Activated naive CD8-positive, alpha-beta T cell treated with anti-CD3 and anti-CD28 coated beads for 36 hours (primary cell): Measurements from ENCODE around the gene CASP10. TPM values are rescaled to one million over a fixed set of nuclear protein-coding genes. Genes with fewer than 3 reads are reported as not detected.
"Not testable (repeated sequence)": the region's sequence is repeated elsewhere in the genome, so short reads cannot be mapped to it uniquely, and the experiment has no call there.

Experiments
- DNase-seq: peaks from one replicate; pipeline ENCODE4 v3.0.0; 2021
- H3K27ac Mint-ChIP-seq: one replicate; pipeline ENCODE4 v1.8.0; 2022; ENCODE audit warnings: mild to moderate bottlenecking, moderate library complexity, mixed read lengths
- H3K27me3 Mint-ChIP-seq: one replicate; pipeline ENCODE4 v1.8.0; 2022; ENCODE audit warnings: mild to moderate bottlenecking, mixed read lengths
- H3K36me3 Mint-ChIP-seq: one replicate; pipeline ENCODE4 v1.8.0; 2021; ENCODE audit warnings: mild to moderate bottlenecking, mixed read lengths
- H3K4me1 Mint-ChIP-seq: one replicate; pipeline ENCODE4 v1.8.0; 2021; ENCODE audit warnings: mixed read lengths
- H3K4me3 Mint-ChIP-seq: one replicate; pipeline ENCODE4 v1.8.0; 2022; ENCODE audit warnings: mild to moderate bottlenecking, moderate library complexity, mixed read lengths
- H3K9me3 Mint-ChIP-seq: one replicate; pipeline ENCODE4 v1.8.0; 2022; ENCODE audit warnings: mixed read lengths
- total RNA-seq, 2 experiments: library from RNA; stranded (reverse); gene quantifications; one replicate each; pipeline ENCODE4 v1.2.3, GENCODE V29; 2021

Gene CASP10
- total RNA-seq, 2 experiments from 2014 or later, result 25.5 to 26.5 TPM

DNA sequence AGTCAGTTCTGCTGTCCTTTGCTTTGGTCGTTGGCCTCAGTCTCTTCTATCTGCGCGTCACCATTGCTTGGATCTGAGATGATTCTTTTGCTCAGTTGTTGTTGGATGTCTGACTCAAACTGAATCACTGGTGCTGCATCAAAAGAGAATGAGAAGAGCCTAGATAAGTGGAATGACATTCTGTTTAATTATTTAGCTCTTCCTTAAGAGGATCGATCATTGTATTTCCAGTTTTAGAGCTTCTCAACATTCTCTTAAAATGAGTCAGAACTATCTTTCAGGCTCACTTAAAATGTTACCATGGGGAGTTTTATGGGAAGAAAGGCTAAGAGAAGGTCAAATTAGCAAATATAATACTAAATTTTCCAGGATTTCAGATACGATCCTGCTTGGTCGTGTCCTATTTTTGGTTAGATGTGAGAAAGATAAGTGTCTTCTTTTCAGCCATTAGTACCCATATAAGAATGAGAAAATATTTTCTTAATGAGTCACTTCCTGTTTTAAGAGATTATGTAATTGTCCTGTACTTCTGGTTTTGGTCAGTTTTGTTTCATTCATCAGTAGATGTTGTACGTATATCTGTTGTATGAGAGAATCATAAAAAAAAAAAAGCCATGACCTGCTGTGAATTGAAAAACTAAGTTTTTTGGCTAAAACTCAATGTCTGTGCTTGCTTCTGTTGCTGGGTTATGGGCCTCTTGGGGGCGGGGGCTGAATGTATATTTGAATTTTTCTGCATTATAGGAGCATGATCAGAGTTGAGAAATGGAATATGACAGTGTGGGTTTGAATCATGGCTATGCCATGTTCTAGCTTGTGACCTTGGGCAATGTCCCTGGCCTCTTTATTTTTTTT is 31.6 kb upstream of the CASP10 start:
- no peak for DNase-seq
- H3K27me3 Mint-ChIP-seq, result no peaks in the 10 kb centered on the region
- peaks cover 34% of the 10 kb centered on the region for H3K4me1 Mint-ChIP-seq
- peak overlapping the region; percentile 74 for H3K27ac Mint-ChIP-seq
- H3K9me3 Mint-ChIP-seq, result no peaks in the 10 kb centered on the region
- peaks cover 68% of the 10 kb centered on the region for H3K36me3 Mint-ChIP-seq
- H3K4me3 Mint-ChIP-seq, result no peak overlapping the region

DNA sequence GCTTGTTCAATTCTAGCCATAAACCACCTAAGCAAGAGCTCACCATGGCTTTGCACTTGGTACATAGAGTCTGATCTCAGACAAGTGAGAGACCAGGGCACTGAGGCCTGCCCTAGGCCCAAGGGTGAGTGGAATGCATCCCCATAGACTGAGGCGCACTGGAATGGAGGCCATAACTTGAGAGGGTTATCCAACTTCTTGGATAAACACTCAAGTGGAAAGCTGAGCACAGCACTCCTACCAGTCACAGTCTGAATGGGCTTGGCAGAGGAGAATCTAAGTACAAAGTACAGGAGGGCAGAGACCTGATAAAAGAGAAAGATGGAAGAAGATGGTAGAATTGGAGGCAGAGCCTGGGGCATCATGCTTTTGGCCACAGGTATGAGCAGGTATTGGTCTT is 30.4 kb upstream of the CASP10 start:
- Mint-ChIP-seq H3K4me1 (peaks cover 36% of the 10 kb centered on the region), H3K9me3 (no peaks in the 10 kb centered on the region), H3K27me3 (no peaks in the 10 kb centered on the region), H3K36me3 (peaks cover 61% of the 10 kb centered on the region), H3K4me3 (no peak overlapping the region), H3K27ac (peak overlapping the region; percentile 74)
- DNase-seq, result no peak

DNA sequence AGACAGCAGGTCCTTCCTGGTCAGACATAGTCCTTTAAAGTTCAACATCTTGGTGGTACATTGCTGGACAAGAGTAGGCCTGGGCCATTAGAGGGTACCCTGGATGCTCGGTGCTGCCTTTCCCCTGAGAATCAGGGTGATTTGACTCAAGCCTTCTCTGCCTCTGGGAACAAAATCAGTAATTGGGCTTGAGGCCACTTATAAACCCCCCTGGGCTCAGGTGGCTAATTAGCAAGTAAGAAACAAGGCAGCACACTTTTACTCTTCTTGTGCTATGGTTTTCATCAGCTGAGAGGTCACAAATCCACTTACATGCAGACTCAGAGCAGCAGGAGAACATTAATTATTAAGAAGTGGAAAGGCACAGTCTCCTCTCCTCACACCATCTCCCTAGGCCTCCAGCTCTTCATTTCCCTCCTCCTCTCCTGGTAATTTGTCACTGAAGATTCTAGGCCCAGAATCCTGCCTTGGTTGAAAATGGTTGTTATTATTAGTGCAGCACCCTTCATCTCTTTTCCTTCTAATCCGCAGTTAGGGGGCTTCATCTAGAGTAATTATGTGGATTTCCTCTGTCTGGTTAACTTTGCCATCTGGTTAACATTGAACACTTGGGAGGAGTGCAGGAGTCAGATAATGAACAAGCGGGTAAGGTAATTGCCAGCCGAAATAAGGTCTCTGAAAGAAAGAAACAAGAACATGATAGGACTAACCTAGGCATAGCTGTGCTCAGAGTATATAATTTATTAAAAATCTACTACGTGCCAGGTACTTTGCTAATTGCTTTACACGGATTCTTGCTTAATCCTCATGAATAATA is 29.7 kb upstream of the CASP10 start:
- H3K36me3 Mint-ChIP-seq, result peaks cover 64% of the 10 kb centered on the region
- no peaks in the 10 kb centered on the region for H3K27me3 Mint-ChIP-seq
- H3K4me3 Mint-ChIP-seq, result no peak overlapping the region
- no peaks in the 10 kb centered on the region for H3K9me3 Mint-ChIP-seq
- H3K27ac Mint-ChIP-seq, result peak overlapping the region; percentile 14
- H3K4me1 Mint-ChIP-seq, result peaks cover 43% of the 10 kb centered on the region
- DNase-seq, result no peak

DNA sequence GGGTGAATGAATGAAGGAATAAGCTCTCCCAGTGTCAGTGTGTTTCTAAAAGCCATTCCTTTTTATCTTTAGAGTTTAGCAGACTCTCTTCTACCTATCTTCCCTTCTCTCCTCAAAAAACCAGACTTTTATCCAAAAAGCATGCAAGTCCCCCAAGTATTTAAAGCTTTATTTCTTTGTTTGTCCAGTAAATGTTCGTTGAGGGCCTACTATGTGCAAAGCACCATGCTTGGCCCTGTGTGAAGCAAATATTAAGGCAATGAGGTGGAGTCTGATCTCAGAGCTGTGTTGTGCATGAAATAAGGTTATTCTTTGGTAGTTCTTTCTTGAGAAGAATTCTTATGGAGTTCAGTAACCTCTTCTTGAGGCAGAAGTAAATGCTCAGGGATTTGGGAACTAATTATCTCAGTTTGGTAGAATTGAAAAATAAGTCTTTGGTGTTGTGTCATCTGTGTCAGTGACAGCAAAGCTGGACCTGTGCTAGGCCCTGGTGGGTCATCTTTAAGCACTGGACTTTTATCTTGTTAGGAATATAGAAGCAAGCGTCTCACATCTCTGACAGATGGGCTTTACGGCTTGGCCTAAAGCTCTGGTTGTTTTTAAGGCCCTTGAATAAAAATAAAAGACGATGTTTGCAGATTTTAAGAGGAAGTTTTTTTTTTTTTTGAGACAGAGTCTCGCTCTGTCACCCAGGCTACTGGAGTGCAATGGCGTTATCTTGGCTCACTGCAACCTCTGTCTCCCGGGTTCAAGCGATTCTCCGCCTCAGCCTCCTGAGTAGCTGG is 28.1 kb upstream of the CASP10 start:
- Mint-ChIP-seq H3K9me3 (no peaks in the 10 kb centered on the region), H3K4me3 (no peak overlapping the region), H3K4me1 (peaks cover 37% of the 10 kb centered on the region), H3K27ac (peak overlapping the region; percentile 15), H3K36me3 (peaks cover 55% of the 10 kb centered on the region), H3K27me3 (no peaks in the 10 kb centered on the region)
- no peak for DNase-seq

DNA sequence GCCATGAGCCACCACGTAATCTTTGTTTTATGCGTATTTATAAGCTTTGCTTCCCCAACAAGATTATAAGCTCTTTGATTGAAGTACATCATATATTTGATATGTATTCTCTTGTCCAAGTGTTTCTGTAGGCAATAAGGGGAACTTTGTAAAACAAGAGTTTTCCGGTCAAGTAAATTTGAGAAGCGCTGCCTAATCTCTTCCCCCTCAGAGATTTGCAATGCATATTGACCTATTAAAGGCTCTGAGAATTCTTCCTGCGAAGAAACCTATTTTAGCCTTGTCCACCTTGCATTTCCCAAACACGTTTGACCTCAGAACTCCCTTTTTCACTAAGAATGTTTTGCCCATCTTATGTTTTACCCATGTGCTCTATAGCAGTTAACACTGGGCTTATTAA is 26.9 kb upstream of the CASP10 start:
- H3K4me3 Mint-ChIP-seq, result no peak overlapping the region
- peak overlapping the region; percentile 53 for H3K27ac Mint-ChIP-seq
- DNase-seq, result no peak
- H3K9me3 Mint-ChIP-seq, result no peaks in the 10 kb centered on the region
- H3K36me3 Mint-ChIP-seq, result peaks cover 50% of the 10 kb centered on the region
- peaks cover 26% of the 10 kb centered on the region for H3K4me1 Mint-ChIP-seq
- H3K27me3 Mint-ChIP-seq, result no peaks in the 10 kb centered on the region

DNA sequence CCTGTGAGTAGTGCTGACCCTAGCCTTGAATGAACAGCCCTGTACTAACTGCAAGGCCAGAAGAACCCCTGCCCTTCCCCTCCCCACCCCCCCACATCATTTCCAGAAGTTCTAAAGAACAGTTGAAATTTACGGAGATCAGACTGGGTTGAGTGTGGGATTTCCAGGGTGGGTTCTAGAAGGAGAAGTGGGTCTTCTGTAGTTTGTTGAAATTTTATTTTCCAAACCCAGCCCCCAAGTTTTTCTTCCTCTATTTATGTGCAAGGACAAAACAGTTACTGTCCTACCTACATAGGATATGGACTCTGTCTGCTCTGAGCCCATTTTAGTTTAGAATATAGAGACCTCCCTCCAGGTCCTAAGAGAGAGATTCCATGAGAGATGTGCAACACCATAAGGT is 26.3 kb upstream of the CASP10 start:
- DNase-seq, result no peak
- Mint-ChIP-seq H3K27me3 (no peaks in the 10 kb centered on the region), H3K27ac (peak overlapping the region; percentile 42), H3K4me1 (peaks cover 20% of the 10 kb centered on the region), H3K9me3 (no peaks in the 10 kb centered on the region), H3K36me3 (peaks cover 44% of the 10 kb centered on the region), H3K4me3 (no peak overlapping the region)

DNA sequence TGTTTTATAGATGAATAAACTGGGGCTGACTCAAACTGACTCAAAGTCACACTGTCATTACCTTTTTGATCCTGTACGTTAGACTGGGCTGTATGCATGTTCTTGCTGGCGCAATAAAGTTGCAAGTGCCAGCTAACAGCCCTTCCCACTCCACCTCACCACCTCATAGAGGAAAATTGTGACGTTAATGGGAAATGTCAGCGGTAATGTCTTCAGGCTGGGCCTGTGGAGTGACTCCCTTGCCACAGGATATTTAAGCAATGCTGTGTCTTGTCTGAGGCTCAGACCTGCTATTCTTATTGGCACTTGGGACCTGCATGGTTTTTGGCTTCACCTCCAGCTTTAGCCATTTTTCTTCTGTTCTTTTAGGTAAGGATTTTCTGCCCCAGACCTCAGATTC is 25.2 kb upstream of the CASP10 start:
- Mint-ChIP-seq H3K4me3 (no peak overlapping the region), H3K36me3 (peaks cover 48% of the 10 kb centered on the region), H3K9me3 (no peaks in the 10 kb centered on the region), H3K27ac (peak overlapping the region; percentile 73), H3K27me3 (no peaks in the 10 kb centered on the region), H3K4me1 (peaks cover 19% of the 10 kb centered on the region)
- DNase-seq, result no peak

DNA sequence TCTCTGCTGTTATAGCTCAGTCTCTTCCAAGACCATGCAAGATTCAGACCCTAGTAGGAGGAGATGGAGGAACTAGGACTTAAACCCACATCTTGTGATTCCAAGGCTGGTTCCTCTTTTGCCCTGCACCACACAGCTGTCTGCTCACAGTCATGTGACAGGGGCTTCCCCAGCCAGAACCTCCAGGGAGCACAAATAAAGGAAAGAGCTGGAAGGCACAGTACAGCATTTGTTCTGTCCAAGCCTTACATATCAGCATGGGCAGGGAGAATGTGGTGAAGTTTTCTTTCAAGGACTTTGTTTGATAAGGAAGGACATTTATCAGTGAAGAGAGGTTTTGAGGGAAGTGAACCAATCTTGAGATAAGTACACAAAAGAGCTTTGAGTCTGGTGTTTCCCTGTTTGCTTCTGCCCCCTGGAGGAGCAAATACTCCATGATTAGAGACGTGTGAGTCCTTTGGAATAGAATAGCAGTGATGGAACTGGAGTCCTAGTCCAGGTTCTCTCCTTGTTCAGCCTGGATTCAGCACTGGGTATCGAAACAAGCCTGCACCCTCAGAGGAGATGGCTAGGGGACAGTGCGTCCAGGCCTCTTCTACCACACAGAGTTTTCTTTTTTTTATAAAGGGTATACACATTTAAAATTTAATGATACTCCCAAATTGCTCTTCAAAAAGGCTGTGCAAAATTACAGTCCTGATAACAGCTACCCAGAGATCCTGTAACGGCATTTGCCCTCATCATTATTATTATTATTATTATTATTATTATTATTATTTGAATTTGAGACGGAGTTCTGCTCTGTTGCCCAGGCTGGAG is 24.6 kb upstream of the CASP10 start:
- peak overlapping the region; percentile 73 for H3K27ac Mint-ChIP-seq
- H3K36me3 Mint-ChIP-seq, result peaks cover 50% of the 10 kb centered on the region
- no peaks in the 10 kb centered on the region for H3K27me3 Mint-ChIP-seq
- DNase-seq, result peak; percentile 22
- H3K4me3 Mint-ChIP-seq, result no peak overlapping the region
- peaks cover 17% of the 10 kb centered on the region for H3K4me1 Mint-ChIP-seq
- H3K9me3 Mint-ChIP-seq, result no peaks in the 10 kb centered on the region

DNA sequence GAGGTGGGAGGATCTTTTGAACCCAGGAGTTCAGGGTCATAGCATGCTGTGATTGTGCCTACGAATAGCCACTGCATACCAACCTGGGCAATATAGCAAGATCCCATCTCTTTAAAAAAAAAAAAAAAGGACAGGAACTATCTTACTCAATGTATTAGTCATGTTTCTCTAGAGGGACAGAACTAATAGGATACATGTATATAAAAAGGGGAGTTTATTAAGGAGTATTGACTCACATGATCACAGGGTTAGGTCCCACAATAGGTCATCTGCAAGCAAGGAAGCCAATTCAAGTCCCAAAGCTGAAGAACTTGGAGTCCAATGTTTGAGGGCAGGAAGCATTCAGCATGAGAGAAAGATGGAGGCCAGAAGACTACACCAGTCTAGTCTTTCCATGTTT is 18.8 kb upstream of the CASP10 start:
- H3K27ac Mint-ChIP-seq, result peak overlapping the region; percentile 8

DNA sequence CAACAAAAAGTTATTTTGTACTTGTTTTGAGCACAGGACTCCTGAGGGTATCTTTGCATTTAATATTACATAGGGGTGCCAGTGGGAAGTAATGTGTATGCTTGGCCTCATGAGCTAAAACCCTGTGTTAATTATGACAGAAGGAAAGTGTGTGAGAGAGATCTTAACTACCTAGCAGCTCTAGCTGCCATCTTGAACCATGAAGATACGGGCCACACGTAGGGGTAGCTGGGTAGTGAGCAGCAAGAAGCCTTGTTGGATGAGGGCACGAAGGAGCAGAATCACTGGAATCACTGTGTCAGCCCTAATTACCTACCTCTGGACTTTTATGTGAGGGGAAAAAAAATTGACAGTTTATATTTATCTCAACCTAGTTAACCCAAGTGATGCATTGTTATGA is 15.4 kb upstream of the CASP10 start:
- H3K4me3 Mint-ChIP-seq, result no peak overlapping the region
- H3K27ac Mint-ChIP-seq, result no peak overlapping the region
- peaks cover 52% of the 10 kb centered on the region for H3K36me3 Mint-ChIP-seq
- DNase-seq, result no peak
- H3K27me3 Mint-ChIP-seq, result no peaks in the 10 kb centered on the region
- no peaks in the 10 kb centered on the region for H3K4me1 Mint-ChIP-seq
- H3K9me3 Mint-ChIP-seq, result peaks cover 18% of the 10 kb centered on the region

More for the DNA sequence above, 18.8 kb upstream of the CASP10 start:
- no peak for DNase-seq
- Mint-ChIP-seq H3K27me3 (no peaks in the 10 kb centered on the region), H3K4me3 (no peak overlapping the region), H3K4me1 (no peaks in the 10 kb centered on the region), H3K9me3 (peaks cover 11% of the 10 kb centered on the region), H3K36me3 (peaks cover 68% of the 10 kb centered on the region)

DNA sequence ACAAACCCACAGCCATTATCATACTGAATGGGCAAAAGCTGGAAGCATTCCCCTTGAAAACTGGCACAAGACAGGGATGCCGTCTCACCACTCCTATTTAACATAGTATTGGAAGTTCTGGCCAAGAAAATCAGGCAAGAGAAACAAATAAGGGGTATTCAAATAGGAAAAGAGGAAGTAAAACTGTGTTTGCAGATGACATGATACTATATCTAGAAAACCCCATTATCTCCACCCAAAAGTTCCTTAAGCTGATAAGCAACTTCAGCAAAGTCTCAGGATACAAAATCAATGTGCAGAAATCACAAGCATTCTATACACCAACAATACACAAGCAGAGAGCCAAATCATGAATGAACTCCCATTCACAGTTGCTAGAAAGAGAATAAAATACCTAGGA is 14.4 kb upstream of the CASP10 start:
- H3K27ac Mint-ChIP-seq, result peak overlapping the region; percentile 13
- DNase-seq, H3K4me1 Mint-ChIP-seq, H3K4me3 Mint-ChIP-seq, H3K27me3 Mint-ChIP-seq: not testable (repeated sequence)
- peaks cover 18% of the 10 kb centered on the region for H3K9me3 Mint-ChIP-seq
- H3K36me3 Mint-ChIP-seq, result peaks cover 44% of the 10 kb centered on the region

DNA sequence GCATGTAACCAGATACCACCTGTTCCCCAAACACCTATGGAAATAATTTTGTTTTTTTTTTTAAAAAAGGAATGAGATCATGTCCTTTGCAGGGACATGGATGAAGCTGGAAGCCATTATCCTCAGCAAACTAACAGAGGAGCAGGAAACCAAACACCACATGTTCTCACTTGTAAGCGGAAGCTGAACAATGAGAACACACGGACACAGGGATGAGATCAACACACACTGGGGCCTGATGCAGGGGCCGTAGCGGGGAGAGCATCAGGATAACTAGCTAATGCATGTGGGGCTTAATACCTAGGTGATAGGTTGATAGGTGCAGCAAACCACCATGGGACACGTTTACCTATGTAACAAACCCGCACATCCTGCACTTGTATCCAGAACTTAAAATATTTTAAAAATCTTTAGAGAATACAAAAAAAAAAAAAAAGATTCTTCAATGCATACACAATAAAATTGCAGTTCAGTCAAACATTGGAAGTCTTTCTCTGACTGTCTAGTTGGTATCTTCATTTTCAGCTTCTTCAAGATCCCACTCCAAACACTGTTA is 11.6 kb upstream of the CASP10 start:
- Mint-ChIP-seq H3K27me3 (no peaks in the 10 kb centered on the region), H3K4me3 (no peak overlapping the region), H3K9me3 (peaks cover 18% of the 10 kb centered on the region), H3K4me1 (peaks cover 6% of the 10 kb centered on the region), H3K27ac (peak overlapping the region; percentile 27), H3K36me3 (peaks cover 22% of the 10 kb centered on the region)
- no peak for DNase-seq

DNA sequence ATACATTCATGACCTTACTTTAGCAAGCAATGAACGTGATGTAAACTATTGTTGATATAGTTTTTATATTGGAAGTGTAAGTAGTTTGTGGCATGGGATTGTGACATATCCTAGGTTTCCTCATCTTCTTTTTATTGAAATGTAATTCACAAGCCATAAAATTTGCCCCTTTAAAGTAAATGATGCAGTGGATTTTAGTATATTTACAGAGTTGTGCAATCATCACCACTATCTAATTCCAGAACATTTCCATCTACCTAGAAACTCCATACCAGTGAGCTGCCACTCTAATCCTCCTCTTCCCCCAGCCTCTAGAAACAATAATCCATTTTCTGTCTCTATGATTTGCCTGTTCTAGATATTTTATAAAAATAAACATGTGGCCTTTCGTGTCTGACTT is 10.7 kb upstream of the CASP10 start:
- no peak for DNase-seq
- peaks cover 16% of the 10 kb centered on the region for H3K9me3 Mint-ChIP-seq
- peaks cover 14% of the 10 kb centered on the region for H3K36me3 Mint-ChIP-seq
- no peak overlapping the region for H3K4me3 Mint-ChIP-seq
- H3K27me3 Mint-ChIP-seq, result no peaks in the 10 kb centered on the region
- peaks cover 8% of the 10 kb centered on the region for H3K4me1 Mint-ChIP-seq
- no peak overlapping the region for H3K27ac Mint-ChIP-seq

DNA sequence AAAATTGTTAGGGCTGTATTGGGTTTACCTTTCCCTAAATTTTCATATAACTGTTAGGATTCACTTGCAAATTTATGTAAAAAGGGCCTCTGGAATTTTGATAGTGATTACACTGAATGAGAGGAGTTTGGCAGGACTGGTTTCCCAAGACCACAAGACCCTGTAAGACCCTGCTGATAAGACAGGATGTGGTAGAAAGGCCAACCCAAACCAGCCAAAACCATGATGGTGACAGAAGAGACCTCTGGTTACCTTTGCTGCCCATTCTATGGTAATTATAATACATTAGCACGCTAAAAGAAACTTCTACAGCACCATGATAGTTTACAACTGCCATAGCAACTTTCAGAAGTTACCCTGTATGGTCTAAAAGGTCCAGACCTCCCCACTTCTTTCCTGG is 8.3 kb upstream of the CASP10 start:
- H3K4me3 Mint-ChIP-seq, result no peak overlapping the region
- no peaks in the 10 kb centered on the region for H3K27me3 Mint-ChIP-seq
- H3K27ac Mint-ChIP-seq, result no peak overlapping the region
- H3K9me3 Mint-ChIP-seq, result peaks cover 4% of the 10 kb centered on the region
- peaks cover 9% of the 10 kb centered on the region for H3K4me1 Mint-ChIP-seq
- H3K36me3 Mint-ChIP-seq, result no peaks in the 10 kb centered on the region
- no peak for DNase-seq
